OCI-LY1 (cell line): ENCODE measurements around the gene PATE2.

Experiments used
- CTCF ChIP-seq: fragments of 200-600 bp; sonication (generic), shearing (Covaris generic); IDR thresholded peaks from 2 replicates; pipeline ENCODE4 v1.5.1; 2017; ENCODE audit warnings: mild to moderate bottlenecking, antibody characterized with exemption, low read length, moderate library complexity, mixed read lengths
- EZH2 ChIP-seq: fragments of 200-600 bp; sonication (generic), shearing (Covaris generic); IDR thresholded peaks from 2 replicates; pipeline ENCODE4 v1.8.0; 2017; ENCODE audit warnings: borderline replicate concordance, mixed run types, mild to moderate bottlenecking, antibody characterized with exemption, low read length, moderate library complexity, mixed read lengths

DNA sequence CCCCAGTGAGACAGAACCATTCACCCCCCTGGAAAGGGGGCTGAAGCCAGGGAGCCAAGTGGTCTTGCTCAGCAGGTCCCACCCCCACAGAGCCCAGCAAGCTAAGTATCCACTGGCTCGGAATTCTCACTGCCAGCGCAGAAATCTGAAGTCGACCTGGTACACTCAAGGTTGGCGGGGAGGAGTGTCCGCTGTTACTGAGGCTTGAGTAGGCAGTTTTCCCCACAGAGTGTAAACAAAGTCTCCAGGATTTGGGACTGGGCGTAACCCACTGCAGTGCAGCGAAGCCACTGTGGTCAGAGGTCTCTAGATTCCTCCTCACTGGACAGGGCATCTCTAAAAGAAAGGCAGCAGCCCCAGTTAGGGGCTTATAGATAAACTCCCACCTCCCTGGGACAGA lies 22.6 kb downstream of the PATE2 start:
- TF ChIP-seq CTCF (no peak), EZH2 (no peak)
